Measurements from ENCODE around the gene SLC5A1. TPM values are rescaled to one million over a fixed set of nuclear protein-coding genes. Genes with fewer than 3 reads are reported as not detected.
"Not testable (repeated sequence)": the region's sequence is repeated elsewhere in the genome, so short reads cannot be mapped to it uniquely, and the experiment has no call there.

The SLC5A1 gene
- total and polyA plus RNA-seq, 2 donors = 0.24 to 0.52 TPM

DNA sequence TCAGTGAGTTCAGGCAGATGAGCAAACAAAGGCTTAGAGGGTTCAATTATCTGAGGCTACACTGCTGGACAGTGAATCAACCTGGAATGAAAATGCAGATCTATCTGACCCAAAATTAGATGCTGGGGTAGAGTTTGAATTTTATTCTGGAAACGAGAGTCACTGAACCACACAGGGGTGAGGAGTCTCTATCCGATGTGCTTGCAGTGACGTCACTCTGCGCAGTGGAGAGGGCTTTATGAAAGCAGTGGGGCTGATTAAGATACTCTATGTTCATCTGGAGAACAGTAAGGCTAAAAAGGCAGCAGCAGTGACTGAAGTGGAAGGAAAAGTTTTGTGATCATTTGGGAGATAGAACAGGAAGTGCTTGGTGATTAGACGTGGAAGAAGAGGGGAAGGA is 117.3 kb downstream of the SLC5A1 start:
- not testable (repeated sequence) for H3K4me1 ChIP-seq (ENCODE audit: control insufficient read depth in 2 of 2, insufficient read depth in 2 of 2, low read length in 2 of 2); H3K36me3 ChIP-seq (ENCODE audit: control insufficient read depth in 2 of 2, insufficient read depth in 2 of 2, low read length in 1 of 2); DNase-seq (ENCODE audit: low read depth in 6 of 9, low spot score in 9 of 9); H3K27me3 ChIP-seq (ENCODE audit: control insufficient read depth in 2 of 2, insufficient read depth in 1 of 2, low read length in 1 of 2); H3K9me3 ChIP-seq (ENCODE audit: control insufficient read depth in 2 of 2, insufficient read depth in 1 of 2, low read length in 1 of 2); H3K27ac ChIP-seq (ENCODE audit: low read depth in 1 of 2, low read length in 1 of 2); H3K4me3 ChIP-seq (ENCODE audit: low read length in 2 of 2)
- 83% methylated on average over 5 of the region's 5 CpGs for WGBS

Other genes starting within 250 kb of the SLC5A1 start
- gene YWHAH, start 98.7 kb upstream of the SLC5A1 start, total RNA-seq = 98.3 TPM
- gene YWHAH, start 98.7 kb upstream of the SLC5A1 start, polyA plus RNA-seq = 115 TPM
- 0.19 TPM for gene C22orf42, start 116.0 kb downstream of the SLC5A1 start, total RNA-seq
- gene C22orf42, start 116.0 kb downstream of the SLC5A1 start, polyA plus RNA-seq = 0.59 TPM
- 0.19 TPM for gene RFPL2, start 161.8 kb downstream of the SLC5A1 start, total RNA-seq
- gene RFPL2, start 161.8 kb downstream of the SLC5A1 start, polyA plus RNA-seq = 0.23 TPM
- gene SLC5A4, start 212.1 kb downstream of the SLC5A1 start, total RNA-seq = 0.09 TPM
- gene SLC5A4, start 212.1 kb downstream of the SLC5A1 start, polyA plus RNA-seq = 0.18 TPM